NCI-H524 (cell line): ENCODE results near the gene ARHGAP42.

Experiments used
- DNase-seq, 2 experiments: peaks; one replicate each; lab custom pipeline; 2025; lab: John Stamatoyannopoulos, UW

ARHGAP42 gene

GRCh38 chr11:100918551-100919500 is 231.7 kb downstream of the ARHGAP42 start:
- peak; percentile 25 to 56 for DNase-seq

GRCh38 chr11:100920593-100920992 is 233.5 kb downstream of the ARHGAP42 start:
- DNase-seq = no peak

GRCh38 chr11:100922121-100922520 is 235.0 kb downstream of the ARHGAP42 start:
- DNase-seq = no peak

- no peak for DNase-seq
These were observed 236.5 kb downstream of the ARHGAP42 start for GRCh38 chr11:100923555-100923954.

- no peak for DNase-seq
These were observed 238.8 kb downstream of the ARHGAP42 start for GRCh38 chr11:100925935-100926334.

GRCh38 chr11:100927579-100927978 is 240.5 kb downstream of the ARHGAP42 start:
- no peak for DNase-seq

GRCh38 chr11:100928426-100928825 is 241.3 kb downstream of the ARHGAP42 start:
- DNase-seq = no peak

- DNase-seq = no peak
These were observed 242.3 kb downstream of the ARHGAP42 start for GRCh38 chr11:100929377-100929776.

- DNase-seq = peak in 1 of 2 experiments; percentile 58
These were observed 243.2 kb downstream of the ARHGAP42 start for GRCh38 chr11:100930185-100930778.

GRCh38 chr11:100932474-100933100 is 245.5 kb downstream of the ARHGAP42 start:
- peak in 1 of 2 experiments; percentile 41 for DNase-seq

- DNase-seq = no peak
These were observed 249.7 kb downstream of the ARHGAP42 start for GRCh38 chr11:100936781-100937180.

- DNase-seq = no peak
These were observed 252.5 kb downstream of the ARHGAP42 start for GRCh38 chr11:100939571-100939970.

GRCh38 chr11:100940111-100940510 is 253.0 kb downstream of the ARHGAP42 start:
- DNase-seq = no peak

- no peak for DNase-seq
These were observed 253.9 kb downstream of the ARHGAP42 start for GRCh38 chr11:100941033-100941432.

- DNase-seq = no peak
These were observed 254.9 kb downstream of the ARHGAP42 start for GRCh38 chr11:100942016-100942415.

- no peak for DNase-seq
These were observed 261.8 kb downstream of the ARHGAP42 start for GRCh38 chr11:100948936-100949335.

GRCh38 chr11:100949443-100949842 is 262.4 kb downstream of the ARHGAP42 start:
- no peak for DNase-seq

- no peak for DNase-seq
These were observed 268.2 kb downstream of the ARHGAP42 start for GRCh38 chr11:100955318-100955717.

- DNase-seq = no peak
These were observed 269.3 kb downstream of the ARHGAP42 start for GRCh38 chr11:100956351-100956750.

- DNase-seq = no peak
These were observed 270.4 kb downstream of the ARHGAP42 start for GRCh38 chr11:100957499-100957898.

GRCh38 chr11:100961633-100962032 is 274.5 kb downstream of the ARHGAP42 start:
- no peak for DNase-seq

- DNase-seq = no peak
These were observed 276.3 kb downstream of the ARHGAP42 start for GRCh38 chr11:100963375-100963774.

- DNase-seq = no peak
These were observed 277.3 kb downstream of the ARHGAP42 start for GRCh38 chr11:100964435-100964834.
